A673 (cell line): ENCODE results near the gene TFPI. TPM values are rescaled to one million over a fixed set of nuclear protein-coding genes. Genes with fewer than 3 reads are reported as not detected.

ENCODE experiments used
- BruUV-seq: library from RNA; stranded (reverse); fragments of 400-500 nt; replicated peaks from 2 replicates; lab custom pipeline; 2021; lab: Mats Ljungman, UMichigan
- CTCF ChIA-PET: fragments of 300-600 bp; sonication (Branson Sonifier 250); formaldehyde crosslinking; loops from one replicate; lab custom pipeline; 2022; ENCODE audit warnings: antibody characterized with exemption; lab: Charles Lee
- POLR2A ChIA-PET: fragments of 300-600 bp; sonication (Branson Sonifier 250); formaldehyde crosslinking; loops from one replicate; lab custom pipeline; 2022; ENCODE audit warnings: antibody characterized with exemption; ENCODE audit not compliant: low non-redundant PET; lab: Charles Lee
- DNase-seq: peaks from one replicate; pipeline ENCODE4 v3.0.0-alpha.2; 2015; ENCODE audit warnings: low spot score
- H3K27ac ChIP-seq: fragments of 200-600 bp; sonication (generic); 2 replicates; pipeline ENCODE4 v1.5.1; 2016; ENCODE audit warnings: mixed run types, low read depth, mild to moderate bottlenecking, mixed read lengths, antibody characterized with exemption, low read length; ENCODE audit not compliant: poor library complexity, severe bottlenecking
- H3K27me3 ChIP-seq: fragments of 200-600 bp; sonication (generic); replicated peaks from 2 replicates; pipeline ENCODE4 v1.6.1; 2017; ENCODE audit warnings: mixed run types, low read depth, mild to moderate bottlenecking, mixed read lengths, antibody characterized with exemption, low read length; ENCODE audit not compliant: insufficient read depth, poor library complexity
- H3K36me3 ChIP-seq: fragments of 200-600 bp; sonication (generic); 2 replicates; pipeline ENCODE4 v1.6.1; 2016; ENCODE audit warnings: mixed run types, mild to moderate bottlenecking, mixed read lengths, antibody characterized with exemption, low read length; ENCODE audit not compliant: insufficient read depth, poor library complexity, severe bottlenecking
- H3K4me1 ChIP-seq: fragments of 200-600 bp; sonication (generic); 2 replicates; pipeline ENCODE4 v1.6.1; 2017; ENCODE audit warnings: mixed run types, mild to moderate bottlenecking, mixed read lengths, antibody characterized with exemption, low read length; ENCODE audit not compliant: insufficient read depth, poor library complexity, severe bottlenecking
- H3K4me3 ChIP-seq: fragments of 200-600 bp; sonication (generic); 2 replicates; pipeline ENCODE4 v1.5.1; 2016; ENCODE audit warnings: low read depth, mixed run types, mild to moderate bottlenecking, mixed read lengths, low read length; ENCODE audit not compliant: poor library complexity, severe bottlenecking
- H3K9me3 ChIP-seq: fragments of 200-600 bp; sonication (generic); 2 replicates; pipeline ENCODE4 v1.6.1; 2016; ENCODE audit warnings: mixed run types, low read depth, mild to moderate bottlenecking, mixed read lengths, antibody characterized with exemption, low read length; ENCODE audit not compliant: poor library complexity, severe bottlenecking
- CTCF ChIP-seq: fragments of 300-800, 200-600 bp; sonication (generic); conservative IDR thresholded peaks from 2 replicates; pipeline ENCODE4 v1.5.1; 2017; ENCODE audit warnings: low read depth, mild to moderate bottlenecking, antibody characterized with exemption, low read length, moderate library complexity, mixed read lengths
- EZH2 ChIP-seq: fragments of 200-600 bp; sonication (generic); IDR thresholded peaks from 2 replicates; pipeline ENCODE4 v1.6.1; 2017; ENCODE audit warnings: borderline replicate concordance, low read depth, mild to moderate bottlenecking, mixed read lengths, antibody characterized with exemption, low read length; ENCODE audit not compliant: poor library complexity, severe bottlenecking
- intact Hi-C: fragments of 100-400 bp; cut with micrococcal nuclease; formaldehyde crosslinking; loops from one replicate; pipeline ENCODE4 v1.10.0; 2022; ENCODE audit not compliant: unreplicated experiment
- total RNA-seq: library from RNA; stranded (reverse); gene quantifications from 2 replicates; pipeline ENCODE4 v1.2.3, GENCODE V29; 2021

The TFPI gene
- total RNA-seq, 1 experiment from 2014 or later, result 36.3 TPM

GRCh38 chr2:187499941-187500532 is 54.2 kb downstream of the TFPI start:
- H3K4me3 ChIP-seq, result no peak overlapping the region
- H3K27ac ChIP-seq, result no peak overlapping the region
- H3K27me3 ChIP-seq, result no peaks in the 10 kb centered on the region
- CTCF ChIA-PET, result interaction anchor here (0.5 to 1.7 kb wide), 14 partner anchors 20 to 871 kb away, joined by 3 to 46 read pairs (median 4); no protein-coding TSS in a partner anchor
- H3K4me1 ChIP-seq, result peaks cover 47% of the 10 kb centered on the region
- peaks cover 7% of the 10 kb centered on the region for H3K36me3 ChIP-seq
- peak; percentile 80 for DNase-seq
- POLR2A ChIA-PET, result interaction anchor here (0.6 kb wide), 1 partner anchor 368 kb away, joined by 3 read pairs; no protein-coding TSS in a partner anchor
- H3K9me3 ChIP-seq, result no peaks in the 10 kb centered on the region
- intact Hi-C loops, result loop anchor here (1.0 kb wide), 4 partner anchors 75 to 1012 kb away; no protein-coding TSS in a partner anchor
- no TSS peak for BruUV-seq
- TF ChIP-seq CTCF (peak; percentile 85), EZH2 (no peak)

DNA sequence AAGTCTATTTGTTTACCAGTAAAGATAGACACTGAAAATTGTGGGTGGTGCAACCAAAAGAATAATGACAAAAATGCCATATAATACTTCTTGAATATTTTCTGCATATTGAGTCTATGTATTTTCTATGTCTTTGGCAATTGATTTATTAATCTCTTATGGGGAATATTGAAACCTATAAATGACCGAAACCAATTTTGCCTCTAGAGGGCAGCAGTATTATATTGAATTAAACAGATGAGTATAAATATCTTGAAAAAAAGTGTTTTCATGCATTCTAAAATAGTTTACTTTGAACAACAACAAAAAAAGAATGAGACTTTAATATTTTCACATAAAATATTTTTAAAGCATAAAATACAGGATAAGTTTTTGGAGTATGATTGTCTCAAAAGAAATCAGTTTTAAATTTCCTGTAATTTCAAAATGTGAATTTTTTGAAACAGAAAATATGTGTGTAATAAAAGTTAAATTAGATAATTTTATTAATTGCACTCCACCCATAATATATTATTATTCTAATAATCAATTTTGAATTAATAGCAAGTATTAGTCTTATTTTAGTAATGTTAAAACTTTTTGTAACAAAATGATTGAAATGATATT is 56.3 kb downstream of the TFPI start:
- BruUV-seq, result no TSS peak
- H3K27ac ChIP-seq, result no peak overlapping the region

DNA sequence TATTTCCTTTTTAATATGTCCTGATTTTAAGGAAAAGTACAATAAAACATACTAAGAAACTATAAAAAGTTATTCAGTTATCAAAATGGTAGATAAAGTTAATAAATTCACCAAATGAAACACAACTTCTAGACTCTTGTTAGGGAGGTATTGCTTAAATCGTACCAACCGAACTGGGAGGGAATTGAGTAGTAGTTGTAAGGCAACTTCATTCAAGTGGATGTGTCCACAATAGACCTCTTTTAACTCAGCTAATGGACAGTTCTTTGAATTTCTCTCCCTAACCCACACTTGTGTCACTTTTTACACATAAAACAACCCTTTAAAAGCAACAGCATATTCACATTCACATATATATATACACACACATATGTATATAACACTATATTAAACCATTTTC is 57.1 kb downstream of the TFPI start:
- H3K9me3 ChIP-seq, result peaks cover 3% of the 10 kb centered on the region
- intact Hi-C loops, result no loop called here
- POLR2A ChIA-PET, result no interaction called here
- no peak for DNase-seq
- no TSS peak for BruUV-seq
- H3K36me3 ChIP-seq, result peaks cover 7% of the 10 kb centered on the region
- peaks cover 18% of the 10 kb centered on the region for H3K4me1 ChIP-seq
- CTCF ChIA-PET, result no interaction called here
- H3K27me3 ChIP-seq, result no peaks in the 10 kb centered on the region
- no peak overlapping the region for H3K27ac ChIP-seq
- TF ChIP-seq EZH2 (no peak), CTCF (no peak)
- no peak overlapping the region for H3K4me3 ChIP-seq

More for the DNA sequence above, 56.3 kb downstream of the TFPI start:
- no peak overlapping the region for H3K4me3 ChIP-seq
- peaks cover 7% of the 10 kb centered on the region for H3K36me3 ChIP-seq
- no peaks in the 10 kb centered on the region for H3K27me3 ChIP-seq
- POLR2A ChIA-PET, result no interaction called here
- TF ChIP-seq CTCF, result peak; percentile 80
- no peak for TF ChIP-seq EZH2
- no peaks in the 10 kb centered on the region for H3K9me3 ChIP-seq
- peaks cover 27% of the 10 kb centered on the region for H3K4me1 ChIP-seq
- CTCF ChIA-PET, result no interaction called here
- DNase-seq, result peak; percentile 39
- intact Hi-C loops, result no loop called here
